Measurements from ENCODE around the gene ZNF33B.
"Not testable (repeated sequence)": the region's sequence is repeated elsewhere in the genome, so short reads cannot be mapped to it uniquely, and the experiment has no call there.

The ZNF33B gene

DNA sequence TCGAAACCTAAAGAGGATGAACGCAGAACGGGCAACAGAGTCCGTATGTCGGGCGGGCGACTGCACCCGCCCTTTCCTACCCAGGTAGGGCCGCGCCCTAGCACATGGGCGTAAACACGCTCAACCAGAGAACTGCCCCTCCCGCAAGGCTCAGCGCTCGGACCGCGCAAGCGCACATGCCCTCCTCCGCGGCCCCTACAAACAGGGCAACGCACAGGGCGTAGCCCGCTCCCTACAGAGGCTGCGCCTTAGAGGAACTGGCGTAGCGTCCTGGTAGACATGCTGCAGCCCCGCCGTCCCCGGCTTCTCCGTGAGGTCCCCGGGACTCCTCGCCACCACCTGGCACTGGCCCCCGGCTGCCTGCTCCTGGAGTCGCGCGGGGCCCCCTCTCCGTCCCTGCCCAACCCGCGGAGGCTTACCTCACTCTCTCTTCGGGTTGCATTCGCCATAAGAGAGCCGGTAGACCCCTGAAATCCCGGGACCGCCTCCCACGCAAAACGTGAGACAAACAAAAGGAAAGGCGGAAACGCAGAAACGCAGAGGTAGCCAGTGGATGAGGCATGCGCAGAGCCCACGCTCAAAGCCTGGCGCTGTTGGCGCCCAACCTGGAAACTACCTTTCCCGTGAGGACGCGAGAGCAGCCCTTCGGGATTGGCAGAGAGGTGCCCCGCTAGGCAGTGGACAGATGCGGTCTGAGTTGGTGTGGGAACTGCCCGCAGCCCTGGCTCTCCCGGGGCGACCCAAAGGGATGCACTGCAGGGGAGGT, at the start of gene ZNF33B:
Gene ZNF33B, minus strand, starts transcription at position 516 of the 766 bp plus-strand sequence. CDS start 1,642 bp downstream, outside the sequence.
- peak; percentile 90 to 96 (median 93) for DNase-seq

GRCh38 chr10:42684517-42684916, 46.1 kb upstream of the ZNF33B start:
- DNase-seq: no peak

DNA sequence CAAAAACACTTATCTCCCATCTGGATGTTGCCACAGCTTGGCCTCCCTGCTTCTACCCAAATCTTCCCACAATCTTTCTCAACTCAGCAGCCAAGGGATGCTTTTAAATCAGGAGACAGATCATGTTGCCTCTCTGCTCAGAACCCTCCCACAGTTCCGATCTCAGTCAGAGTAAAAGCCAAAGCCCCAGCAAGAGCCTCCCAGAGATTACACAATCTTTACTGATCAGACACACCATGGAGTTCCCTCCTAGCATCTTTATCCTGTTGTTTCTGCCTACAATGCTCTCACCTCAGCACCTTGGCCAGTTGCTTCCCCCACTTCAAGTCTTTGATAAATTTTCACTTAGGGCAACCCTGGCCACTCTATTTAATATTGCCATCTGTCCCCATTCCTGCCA, 41.9 kb upstream of the ZNF33B start:
- DNase-seq: no peak

GRCh38 chr10:42665181-42665979, 27.0 kb upstream of the ZNF33B start:
- not testable (repeated sequence) for DNase-seq

- no peak for DNase-seq
Measured at GRCh38 chr10:42654419-42654818, 16.0 kb upstream of the ZNF33B start.

GRCh38 chr10:42652858-42653257, 14.5 kb upstream of the ZNF33B start:
- DNase-seq: no peak

DNA sequence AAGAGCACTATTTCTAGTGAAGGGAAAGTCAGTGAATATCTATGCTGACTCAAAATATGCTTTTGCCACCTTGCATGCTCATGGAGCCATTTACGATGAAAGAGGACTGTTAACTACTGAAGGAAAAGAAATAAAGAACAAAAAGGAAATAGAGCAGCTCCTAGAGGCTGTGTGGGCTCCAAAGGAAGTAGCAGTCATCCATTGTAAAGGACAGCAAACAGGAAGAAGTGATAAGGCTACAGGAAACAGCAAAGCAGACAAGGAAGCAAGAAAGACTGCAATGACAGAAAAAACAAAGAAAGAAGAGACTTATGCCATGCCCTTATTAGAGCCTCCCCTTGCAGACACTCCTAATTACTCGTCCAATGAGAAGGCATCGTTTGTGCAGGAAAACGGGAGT, 12.0 kb upstream of the ZNF33B start:
- DNase-seq: no peak

DNA sequence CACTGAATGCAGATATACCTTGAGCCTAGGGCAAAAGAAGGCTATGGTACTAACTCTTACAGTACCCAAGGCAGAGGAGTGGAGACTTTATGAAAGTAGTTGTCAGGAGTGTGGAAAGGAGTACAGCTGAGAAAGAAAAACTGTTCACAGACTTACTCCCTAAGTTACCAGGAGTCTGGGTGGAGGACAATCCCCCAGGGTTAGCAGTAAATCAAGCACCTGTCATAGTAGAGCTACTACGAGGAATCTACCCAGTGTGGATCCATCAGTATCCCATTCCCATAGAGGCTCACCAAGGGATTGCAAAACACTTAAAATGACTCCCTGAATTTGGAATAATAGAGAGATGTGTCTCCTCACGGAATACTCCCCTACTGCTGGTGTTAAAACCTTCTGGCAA, 10.1 kb upstream of the ZNF33B start:
- DNase-seq: no peak

DNA sequence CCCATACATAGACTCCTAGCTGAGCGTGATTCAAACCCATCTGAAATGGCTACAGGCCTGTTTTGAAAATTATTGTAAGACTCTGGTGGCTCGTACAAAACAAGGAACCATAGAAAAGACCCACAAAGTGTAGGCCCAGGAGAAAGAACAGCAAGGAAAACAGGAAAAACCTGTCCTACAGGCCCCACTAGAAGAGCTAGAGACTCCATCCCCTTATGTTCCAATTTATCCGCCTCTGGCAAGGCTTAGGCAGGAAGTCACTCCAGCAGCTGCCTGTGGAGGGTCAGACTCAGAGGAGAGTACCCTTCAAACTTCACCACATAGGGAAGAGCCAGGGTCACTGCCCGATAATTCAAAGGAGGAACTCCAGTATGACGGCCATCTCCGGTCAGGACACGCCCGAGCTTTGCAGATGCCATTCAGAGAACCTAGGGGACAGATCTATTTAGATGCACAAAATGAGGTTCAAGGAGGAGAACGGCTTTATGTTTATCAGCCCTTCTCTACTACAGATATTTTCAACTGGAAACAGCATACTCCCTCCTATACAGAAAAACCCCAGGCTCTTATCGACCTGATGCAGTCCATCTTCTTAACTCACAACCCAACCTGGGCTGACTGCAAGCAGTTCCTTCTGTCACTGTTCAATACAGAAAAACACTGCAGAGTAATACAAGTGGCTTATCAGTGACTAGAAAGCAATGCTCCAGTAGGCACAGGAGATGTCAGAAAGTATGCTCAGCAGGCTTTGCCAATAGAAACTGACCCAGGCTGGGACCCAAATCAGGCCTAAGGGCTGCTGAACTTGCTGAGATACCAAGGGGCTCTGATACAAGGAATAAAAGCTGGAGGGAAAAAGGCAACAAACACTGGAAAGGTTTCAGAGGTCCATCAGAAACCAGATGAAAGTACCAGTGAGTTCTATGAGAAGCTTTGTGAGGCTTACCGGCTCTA, 8.6 kb upstream of the ZNF33B start:
- DNase-seq: peak in 2 of 3 experiments; percentile 5 to 52

DNA sequence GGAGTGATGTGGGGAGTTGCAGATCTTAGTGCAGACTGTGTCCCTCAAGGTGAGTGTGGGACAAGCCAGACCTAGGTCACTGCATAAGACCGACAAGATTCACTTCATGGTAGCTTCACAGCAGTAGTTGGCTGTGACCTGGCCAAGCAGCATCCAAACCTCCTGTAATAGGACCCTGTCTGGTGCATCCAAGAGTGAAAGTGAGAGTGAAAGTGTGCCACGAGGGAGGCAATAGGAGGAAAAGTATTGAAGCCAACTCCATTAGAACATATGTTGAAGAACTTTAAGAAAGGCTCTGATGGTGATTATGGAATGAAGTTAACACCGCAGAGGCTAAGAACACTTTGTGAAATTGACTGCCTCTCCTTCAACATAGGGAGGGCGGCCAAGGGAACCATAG, 7.8 kb upstream of the ZNF33B start:
- no peak for DNase-seq

DNA sequence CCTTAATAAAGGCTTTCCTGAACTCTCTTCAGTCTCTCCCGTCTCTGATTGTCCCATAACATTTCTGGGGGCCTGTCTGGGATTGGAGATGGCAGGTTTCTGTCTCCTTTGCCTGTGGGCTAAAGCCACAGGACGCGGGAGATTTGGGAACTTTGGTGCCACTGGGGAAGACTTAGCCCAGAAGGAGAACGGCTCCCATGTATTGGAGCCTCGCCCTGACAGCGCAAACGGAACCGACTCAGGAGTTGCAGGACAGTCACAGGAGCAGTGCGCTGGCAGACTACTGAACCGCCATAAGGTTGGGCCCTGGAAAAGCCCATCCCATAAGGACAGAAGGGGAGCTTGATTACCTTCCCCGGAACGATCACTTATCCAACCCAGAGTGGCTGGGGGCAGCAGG, 7.1 kb upstream of the ZNF33B start:
- DNase-seq: no peak

DNA sequence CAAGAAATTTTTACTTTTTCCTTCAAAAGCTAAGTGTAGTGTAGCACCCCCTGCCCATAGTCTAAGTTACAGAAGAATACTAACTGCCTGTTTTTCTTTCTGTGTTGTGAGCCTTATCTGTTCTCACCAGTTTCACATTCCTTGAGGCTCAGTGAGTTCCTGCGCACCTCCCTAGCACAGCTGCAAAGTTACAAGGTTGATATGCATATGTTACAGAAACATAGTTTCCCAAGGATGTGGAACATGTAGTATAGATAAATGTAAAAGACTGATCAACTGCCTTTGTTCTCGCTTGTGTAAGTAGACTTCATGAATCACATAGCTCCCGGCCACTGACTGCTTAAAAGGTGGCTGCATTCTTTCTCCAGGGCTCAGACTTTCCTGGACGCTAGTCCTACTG, 6.7 kb upstream of the ZNF33B start:
- DNase-seq: no peak

DNA sequence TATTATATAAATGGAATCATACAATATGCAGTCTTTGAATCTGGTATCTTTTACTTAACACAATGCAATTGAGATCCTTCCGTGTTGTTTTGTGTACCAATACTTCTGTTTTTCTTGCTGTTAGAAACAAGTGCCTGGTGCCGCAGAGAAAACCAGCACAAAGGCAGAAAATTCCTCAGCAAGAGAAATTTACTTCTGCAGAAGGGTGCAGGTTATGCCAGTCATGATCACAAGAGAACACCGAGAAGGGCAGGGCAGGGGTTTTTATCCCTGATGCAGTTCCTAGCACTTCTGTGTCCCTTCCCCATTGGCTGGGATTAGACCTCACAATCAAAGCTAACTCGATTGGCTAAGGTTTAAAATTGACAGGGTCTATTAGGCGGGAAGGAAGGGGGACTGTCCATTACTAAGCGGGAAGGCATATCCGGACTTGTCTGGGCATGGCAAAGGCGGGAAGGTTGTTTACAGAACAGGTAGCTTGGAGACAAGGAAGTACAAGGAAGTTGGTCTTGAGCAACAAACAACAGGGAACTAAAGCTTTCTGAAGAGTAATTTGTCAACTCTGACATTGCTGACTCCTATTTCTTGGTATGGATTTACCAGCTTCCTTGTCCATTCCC, 2.4 kb upstream of the ZNF33B start:
- peak in 1 of 3 experiments; percentile 3 for DNase-seq

DNA sequence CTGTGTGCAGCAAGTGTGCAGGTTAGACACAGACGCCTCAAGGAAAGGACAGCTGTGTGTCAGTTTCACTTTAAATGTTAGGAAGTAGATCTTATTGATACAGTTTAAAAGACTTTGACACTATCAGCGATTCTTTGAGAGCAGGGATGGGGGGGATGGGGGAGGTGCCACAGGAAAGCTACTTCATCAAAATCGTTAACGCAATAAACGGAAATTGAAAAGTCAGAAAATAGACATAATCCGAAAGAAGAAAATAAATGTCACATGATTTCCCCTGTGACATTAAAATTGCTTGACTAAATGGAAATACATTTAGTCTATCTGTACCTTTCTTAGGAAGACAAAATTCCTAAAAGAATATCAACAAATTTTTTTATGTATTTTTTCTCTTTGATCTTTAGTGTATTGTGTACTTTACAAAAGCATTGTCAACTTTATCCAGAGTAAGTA, 476 bp upstream of the ZNF33B start:
- no peak for DNase-seq

GRCh38 chr10:42637648-42638054, 719 bp downstream of the ZNF33B start:
- no peak for DNase-seq

- peak in 1 of 3 experiments; percentile 10 for DNase-seq
Measured at GRCh38 chr10:42637142-42637541, 1.2 kb downstream of the ZNF33B start.

DNA sequence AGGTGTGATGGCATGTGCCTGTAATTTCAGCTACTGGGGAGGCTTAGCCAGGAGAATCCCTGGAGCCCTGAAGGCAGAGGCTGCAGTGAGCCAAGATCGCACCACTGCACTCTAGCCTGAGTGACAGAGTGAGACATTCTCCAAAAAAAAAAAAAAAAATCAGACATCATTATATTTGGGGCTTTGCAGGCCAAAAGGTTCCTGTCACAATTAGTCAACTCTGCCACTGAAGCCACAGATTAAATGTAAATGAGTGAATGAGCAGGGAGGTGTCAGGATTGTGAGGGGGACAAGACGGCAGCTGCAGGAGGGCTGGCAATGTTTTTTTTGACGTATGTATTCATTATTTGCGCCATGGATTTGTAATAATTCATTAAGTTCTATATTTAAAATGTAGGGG, 3.3 kb downstream of the ZNF33B start:
- DNase-seq: no peak

- DNase-seq: no peak
Measured at GRCh38 chr10:42632564-42632963, 5.8 kb downstream of the ZNF33B start.

DNA sequence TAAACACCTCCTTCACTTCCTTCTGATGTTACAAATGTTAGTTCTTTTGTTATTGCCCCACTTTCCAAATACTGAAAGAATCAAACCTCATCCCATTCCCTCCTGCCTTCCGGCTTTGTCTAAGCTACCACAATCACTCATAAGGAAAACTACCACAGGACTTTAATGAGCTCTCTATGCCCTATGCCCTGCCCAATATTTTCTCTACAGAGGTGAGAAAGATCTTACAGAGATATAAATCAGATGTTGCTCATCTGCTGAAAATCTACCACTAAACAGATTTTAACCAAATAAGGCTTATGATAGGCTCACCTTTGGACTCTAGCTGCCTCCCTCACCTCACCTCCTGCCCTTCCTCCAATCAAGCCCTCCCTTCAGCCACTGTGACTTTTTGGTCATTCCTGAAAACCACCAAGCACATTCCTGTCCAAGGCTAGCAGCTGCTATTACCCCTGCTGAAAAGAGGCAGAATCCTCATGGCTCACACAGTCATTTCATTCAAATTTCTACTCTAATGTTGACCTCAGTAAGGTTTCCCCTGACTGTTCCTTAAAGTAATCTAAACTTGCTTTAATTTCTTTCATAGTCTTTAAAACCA, 7.7 kb downstream of the ZNF33B start:
- no peak for DNase-seq

DNA sequence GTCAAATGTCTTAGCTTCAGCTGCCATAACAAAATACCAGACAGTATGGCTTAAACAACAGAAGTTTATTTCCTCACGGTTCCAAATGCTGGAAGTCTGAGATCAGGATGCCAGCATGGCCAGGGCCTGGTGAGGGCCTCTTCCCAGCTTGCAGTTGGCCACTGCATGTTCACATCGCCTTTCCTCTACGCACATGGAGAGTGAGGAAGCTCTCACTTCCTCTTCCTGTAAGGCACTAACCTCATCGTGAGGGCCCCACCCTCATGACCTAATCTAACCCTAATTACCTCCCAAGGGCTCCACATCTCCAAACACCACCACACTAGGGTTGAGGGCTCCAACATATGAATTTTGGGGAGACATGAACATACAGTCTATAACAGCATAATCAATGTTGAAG, 14.4 kb downstream of the ZNF33B start:
- DNase-seq: no peak

GRCh38 chr10:42618424-42618823, 19.9 kb downstream of the ZNF33B start:
- DNase-seq: no peak

DNA sequence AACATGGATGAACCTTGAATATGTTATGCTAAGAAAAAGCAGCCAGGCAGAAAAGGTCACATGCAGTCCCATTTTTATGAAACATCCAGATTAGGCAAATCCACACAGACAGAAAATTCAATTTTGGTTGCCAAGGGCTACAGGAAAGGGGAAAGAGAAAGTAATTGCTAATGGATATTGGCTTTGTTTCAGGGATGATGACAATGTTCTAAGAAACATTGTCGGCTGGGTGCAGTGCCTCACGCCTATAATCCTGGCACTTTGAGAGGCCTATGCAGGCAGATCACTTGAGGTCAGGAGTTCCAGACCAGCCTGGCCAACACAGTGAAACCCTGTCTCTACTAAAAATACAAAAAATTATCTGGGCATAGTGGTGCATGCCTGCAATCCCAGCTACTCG, 23.0 kb downstream of the ZNF33B start:
- DNase-seq: no peak

Measured in NCI-H1417 (cell line).